Neural cell (in vitro differentiated cells): Measurements from ENCODE around the gene TBL1XR1. TPM values are rescaled to one million over a fixed set of nuclear protein-coding genes. Genes with fewer than 3 reads are reported as not detected.

Experiments used
- H2AFZ ChIP-seq: fragments of 200-600, 300-800 bp; sonication (generic), shearing (Covaris generic); 2 replicates; pipeline ENCODE4 v1.6.0; 2014; ENCODE audit warnings: low read depth, mild to moderate bottlenecking, antibody characterized with exemption, low read length, moderate library complexity
- H3F3A ChIP-seq: fragments of 200-600 bp; shearing (Covaris generic); 2 replicates; pipeline ENCODE4 v1.6.1; 2016; ENCODE audit warnings: mild to moderate bottlenecking, moderate library complexity, mixed read lengths, antibody characterized with exemption, low read length; ENCODE audit not compliant: insufficient read depth, poor library complexity, severe bottlenecking
- H3K27ac ChIP-seq: fragments of 200-600, 300-800 bp; sonication (generic), shearing (Covaris generic); 2 replicates; pipeline ENCODE4 v1.5.1; 2014; ENCODE audit warnings: mild to moderate bottlenecking, low read length, moderate library complexity
- H3K27me3 ChIP-seq: fragments of 300-800, 200-600 bp; sonication (generic), shearing (Covaris generic); 2 replicates; pipeline ENCODE4 v1.6.0; 2014; ENCODE audit warnings: mild to moderate bottlenecking, low read depth, low read length, moderate library complexity; ENCODE audit not compliant: insufficient read depth
- H3K36me3 ChIP-seq: fragments of 300-800, 200-600 bp; sonication (generic), shearing (Covaris generic); 2 replicates; pipeline ENCODE4 v1.5.1; 2014; ENCODE audit warnings: mild to moderate bottlenecking, antibody characterized with exemption, low read length, moderate library complexity; ENCODE audit not compliant: insufficient read depth
- H3K4me2 ChIP-seq: fragments of 300-800, 200-600 bp; sonication (generic), shearing (Covaris generic); 2 replicates; pipeline ENCODE4 v1.6.0; 2014; ENCODE audit warnings: mild to moderate bottlenecking, low read length
- H3K4me3 ChIP-seq: fragments of 300-800, 200-600 bp; sonication (generic), shearing (Covaris generic); 2 replicates; pipeline ENCODE4 v1.5.1; 2014; ENCODE audit warnings: mild to moderate bottlenecking, low read length, moderate library complexity
- H3K79me2 ChIP-seq: fragments of 200-600 bp; shearing (Covaris generic); replicated peaks from 2 replicates; pipeline ENCODE4 v1.6.0; 2014; ENCODE audit warnings: mild to moderate bottlenecking, low read length, moderate library complexity; ENCODE audit not compliant: insufficient read depth
- H3K9ac ChIP-seq: fragments of 300-800, 200-600 bp; sonication (generic), shearing (Covaris generic); 2 replicates; pipeline ENCODE4 v1.6.1; 2016; ENCODE audit warnings: mild to moderate bottlenecking, low read length, mixed read lengths
- H3K9me2 ChIP-seq: fragments of 200-600 bp; shearing (Covaris generic); 2 replicates; pipeline ENCODE4 v1.6.1; 2016; ENCODE audit warnings: mild to moderate bottlenecking, low read length, mixed read lengths; ENCODE audit not compliant: insufficient read depth
- H3K9me3 ChIP-seq: fragments of 200-600, 300-800 bp; sonication (generic), shearing (Covaris generic); 2 replicates; pipeline ENCODE4 v1.6.1; 2016; ENCODE audit warnings: mild to moderate bottlenecking, mixed run types, low read length, moderate library complexity, mixed read lengths
- H4K20me1 ChIP-seq: fragments of 200-600 bp; shearing (Covaris generic); 2 replicates; pipeline ENCODE4 v1.6.1; 2016; ENCODE audit warnings: mild to moderate bottlenecking, mixed run types; ENCODE audit not compliant: insufficient read depth
- EP300 ChIP-seq: fragments of 450-650 bp; conservative IDR thresholded peaks from 2 replicates; pipeline ENCODE4 v1.6.1; 2014; ENCODE audit warnings: antibody characterized with exemption, mild to moderate bottlenecking, moderate library complexity; ENCODE audit not compliant: poor library complexity, severe bottlenecking
- EZH2 ChIP-seq: fragments of 200-600, 300-800 bp; shearing (Covaris generic), sonication (generic); IDR thresholded peaks from 2 replicates; pipeline ENCODE4 v1.6.1; 2014; ENCODE audit warnings: antibody characterized with exemption, low read length, borderline replicate concordance, mild to moderate bottlenecking; ENCODE audit not compliant: insufficient read depth, poor library complexity, severe bottlenecking
- MXI1 ChIP-seq: fragments of 450-650 bp; conservative IDR thresholded peaks from 2 replicates; pipeline ENCODE4 v1.6.1; 2014; ENCODE audit warnings: antibody characterized with exemption, mild to moderate bottlenecking; ENCODE audit not compliant: poor library complexity, severe bottlenecking
- POLR2AphosphoS5 ChIP-seq: IDR thresholded peaks from 2 replicates; pipeline ENCODE4 v1.6.1; 2012
- RAD21 ChIP-seq: fragments of 450-650 bp; conservative IDR thresholded peaks from 2 replicates; pipeline ENCODE4 v1.6.1; 2014; ENCODE audit warnings: antibody characterized with exemption, mild to moderate bottlenecking, moderate library complexity
- SMC3 ChIP-seq: fragments of 450-650 bp; conservative IDR thresholded peaks from 2 replicates; pipeline ENCODE4 v1.6.1; 2014; ENCODE audit warnings: antibody characterized with exemption, mild to moderate bottlenecking, moderate library complexity; ENCODE audit not compliant: poor library complexity
- TAF1 ChIP-seq: IDR thresholded peaks from 2 replicates; pipeline ENCODE4 v1.6.1; 2012; ENCODE audit warnings: low read depth
- polyA plus RNA-seq: library from polyadenylated mRNA; depleted of rRNA; stranded (reverse); fragments of >200 nt; gene quantifications from 2 replicates; pipeline ENCODE4 v1.2.3, GENCODE V29; 2014
- TF ChIP-seq, protein P1 (sequence below): IDR thresholded peaks from 2 replicates; pipeline ENCODE4 v1.6.1; 2012; ENCODE audit warnings: borderline replicate concordance
- TF ChIP-seq, protein P2 (sequence below): fragments of 450-650 bp; IDR thresholded peaks from 2 replicates; pipeline ENCODE4 v1.5.1; 2014; ENCODE audit warnings: antibody characterized with exemption, mild to moderate bottlenecking, moderate library complexity; ENCODE audit not compliant: poor library complexity, severe bottlenecking

The TBL1XR1 gene
- polyA plus RNA-seq, 1 donor from 2014 or later: 96.3 TPM

DNA sequence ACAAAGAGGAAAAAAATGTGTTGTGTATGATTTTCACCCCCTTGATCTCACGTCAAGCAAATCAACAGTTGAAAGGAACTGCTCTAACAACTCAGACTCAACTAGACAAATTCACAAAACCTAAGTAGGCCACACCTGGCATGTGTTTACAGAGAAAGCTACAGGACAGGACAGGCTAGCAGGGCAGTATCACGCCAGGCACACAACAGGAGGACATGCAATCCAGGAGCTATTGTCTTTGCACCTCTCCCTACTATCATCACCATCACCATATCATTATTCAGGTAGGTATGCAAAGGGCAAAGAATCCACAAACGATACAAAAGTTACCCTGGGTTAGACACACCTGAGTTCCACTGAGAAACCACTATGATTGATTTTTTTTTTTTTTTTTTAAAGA is 86.4 kb downstream of the TBL1XR1 start:
- H3K79me2 ChIP-seq: peaks cover 86% of the 10 kb centered on the region
- H3K36me3 ChIP-seq: no peaks in the 10 kb centered on the region
- no peak overlapping the region for H3K4me2 ChIP-seq
- no peaks in the 10 kb centered on the region for H3F3A ChIP-seq
- H2AFZ ChIP-seq: no peak overlapping the region
- no peak overlapping the region for H3K4me3 ChIP-seq
- H3K9me2 ChIP-seq: no peaks in the 10 kb centered on the region
- TF ChIP-seq POLR2AphosphoS5 (no peak), TAF1 (no peak), EZH2 (no peak), RAD21 (no peak), SMC3 (no peak), EP300 (no peak), MXI1 (no peak)
- TF ChIP-seq, protein P1, sequence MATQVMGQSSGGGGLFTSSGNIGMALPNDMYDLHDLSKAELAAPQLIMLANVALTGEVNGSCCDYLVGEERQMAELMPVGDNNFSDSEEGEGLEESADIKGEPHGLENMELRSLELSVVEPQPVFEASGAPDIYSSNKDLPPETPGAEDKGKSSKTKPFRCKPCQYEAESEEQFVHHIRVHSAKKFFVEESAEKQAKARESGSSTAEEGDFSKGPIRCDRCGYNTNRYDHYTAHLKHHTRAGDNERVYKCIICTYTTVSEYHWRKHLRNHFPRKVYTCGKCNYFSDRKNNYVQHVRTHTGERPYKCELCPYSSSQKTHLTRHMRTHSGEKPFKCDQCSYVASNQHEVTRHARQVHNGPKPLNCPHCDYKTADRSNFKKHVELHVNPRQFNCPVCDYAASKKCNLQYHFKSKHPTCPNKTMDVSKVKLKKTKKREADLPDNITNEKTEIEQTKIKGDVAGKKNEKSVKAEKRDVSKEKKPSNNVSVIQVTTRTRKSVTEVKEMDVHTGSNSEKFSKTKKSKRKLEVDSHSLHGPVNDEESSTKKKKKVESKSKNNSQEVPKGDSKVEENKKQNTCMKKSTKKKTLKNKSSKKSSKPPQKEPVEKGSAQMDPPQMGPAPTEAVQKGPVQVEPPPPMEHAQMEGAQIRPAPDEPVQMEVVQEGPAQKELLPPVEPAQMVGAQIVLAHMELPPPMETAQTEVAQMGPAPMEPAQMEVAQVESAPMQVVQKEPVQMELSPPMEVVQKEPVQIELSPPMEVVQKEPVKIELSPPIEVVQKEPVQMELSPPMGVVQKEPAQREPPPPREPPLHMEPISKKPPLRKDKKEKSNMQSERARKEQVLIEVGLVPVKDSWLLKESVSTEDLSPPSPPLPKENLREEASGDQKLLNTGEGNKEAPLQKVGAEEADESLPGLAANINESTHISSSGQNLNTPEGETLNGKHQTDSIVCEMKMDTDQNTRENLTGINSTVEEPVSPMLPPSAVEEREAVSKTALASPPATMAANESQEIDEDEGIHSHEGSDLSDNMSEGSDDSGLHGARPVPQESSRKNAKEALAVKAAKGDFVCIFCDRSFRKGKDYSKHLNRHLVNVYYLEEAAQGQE: no peak
- TF ChIP-seq, protein P2, sequence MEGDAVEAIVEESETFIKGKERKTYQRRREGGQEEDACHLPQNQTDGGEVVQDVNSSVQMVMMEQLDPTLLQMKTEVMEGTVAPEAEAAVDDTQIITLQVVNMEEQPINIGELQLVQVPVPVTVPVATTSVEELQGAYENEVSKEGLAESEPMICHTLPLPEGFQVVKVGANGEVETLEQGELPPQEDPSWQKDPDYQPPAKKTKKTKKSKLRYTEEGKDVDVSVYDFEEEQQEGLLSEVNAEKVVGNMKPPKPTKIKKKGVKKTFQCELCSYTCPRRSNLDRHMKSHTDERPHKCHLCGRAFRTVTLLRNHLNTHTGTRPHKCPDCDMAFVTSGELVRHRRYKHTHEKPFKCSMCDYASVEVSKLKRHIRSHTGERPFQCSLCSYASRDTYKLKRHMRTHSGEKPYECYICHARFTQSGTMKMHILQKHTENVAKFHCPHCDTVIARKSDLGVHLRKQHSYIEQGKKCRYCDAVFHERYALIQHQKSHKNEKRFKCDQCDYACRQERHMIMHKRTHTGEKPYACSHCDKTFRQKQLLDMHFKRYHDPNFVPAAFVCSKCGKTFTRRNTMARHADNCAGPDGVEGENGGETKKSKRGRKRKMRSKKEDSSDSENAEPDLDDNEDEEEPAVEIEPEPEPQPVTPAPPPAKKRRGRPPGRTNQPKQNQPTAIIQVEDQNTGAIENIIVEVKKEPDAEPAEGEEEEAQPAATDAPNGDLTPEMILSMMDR: no peak
- H4K20me1 ChIP-seq: no peaks in the 10 kb centered on the region
- no peaks in the 10 kb centered on the region for H3K9me3 ChIP-seq
- no peaks in the 10 kb centered on the region for H3K27me3 ChIP-seq
- H3K9ac ChIP-seq: no peak overlapping the region
- H3K27ac ChIP-seq: no peak overlapping the region

DNA sequence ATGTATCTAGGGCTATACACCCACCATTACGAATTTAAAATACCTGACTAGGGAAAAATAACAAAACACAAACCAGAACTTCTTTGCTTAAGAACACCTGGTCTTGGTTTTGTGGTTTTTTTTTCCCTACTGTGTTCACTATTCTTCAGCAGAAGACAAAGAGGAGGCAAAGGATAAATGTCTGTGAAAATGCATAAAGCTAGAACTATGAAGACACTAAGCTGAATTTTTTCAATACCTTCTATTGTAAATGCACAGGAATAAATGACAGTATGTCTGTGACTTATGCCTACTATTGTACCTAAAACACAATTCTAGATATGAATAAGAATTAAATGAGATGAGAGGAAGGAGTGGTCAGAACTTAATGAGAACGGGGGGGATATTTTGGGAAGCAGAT is 86.9 kb downstream of the TBL1XR1 start:
- no peak overlapping the region for H3K4me2 ChIP-seq
- H4K20me1 ChIP-seq: no peaks in the 10 kb centered on the region
- H3K27me3 ChIP-seq: no peaks in the 10 kb centered on the region
- H3K27ac ChIP-seq: no peak overlapping the region
- no peaks in the 10 kb centered on the region for H3K36me3 ChIP-seq
- H3F3A ChIP-seq: no peaks in the 10 kb centered on the region
- no peaks in the 10 kb centered on the region for H3K9me3 ChIP-seq
- H3K4me3 ChIP-seq: no peak overlapping the region
- H2AFZ ChIP-seq: no peak overlapping the region
- peaks cover 86% of the 10 kb centered on the region for H3K79me2 ChIP-seq
- no peak overlapping the region for H3K9ac ChIP-seq
- no peak for TF ChIP-seq EP300
- no peaks in the 10 kb centered on the region for H3K9me2 ChIP-seq

DNA sequence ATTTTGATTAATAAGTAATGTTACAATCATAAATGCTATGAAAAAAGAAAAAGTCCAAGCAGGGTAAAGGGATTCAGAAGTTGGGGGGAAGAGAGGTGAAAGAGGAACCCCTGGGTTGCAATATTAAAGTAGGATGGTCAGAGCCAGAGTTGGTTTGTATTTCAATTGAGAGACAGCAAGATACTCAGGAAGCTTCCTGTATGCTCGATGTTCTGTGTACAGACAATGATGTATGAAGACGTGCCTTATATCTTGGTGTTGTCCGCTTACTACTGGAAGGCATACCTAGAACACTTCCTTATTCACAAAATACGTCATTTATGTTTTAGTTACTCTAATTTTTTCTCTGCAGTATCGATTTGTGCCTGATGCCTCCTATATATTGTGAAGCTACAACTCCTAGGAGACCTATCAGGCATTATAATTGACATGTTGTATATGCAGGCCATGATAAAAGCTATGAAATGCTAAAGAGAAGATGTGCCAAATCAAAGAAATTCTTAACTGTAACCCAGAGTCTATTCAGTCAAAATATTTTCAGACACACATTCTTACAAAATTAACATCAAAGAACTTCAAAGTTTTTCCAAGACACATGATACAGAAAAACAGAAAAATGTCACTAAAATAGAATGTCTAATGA is 87.5 kb downstream of the TBL1XR1 start:
- Histone ChIP-seq H2AFZ (no peak overlapping the region), H3K4me3 (no peak overlapping the region), H3K79me2 (peaks cover 86% of the 10 kb centered on the region), H3K27ac (no peak overlapping the region), H4K20me1 (no peaks in the 10 kb centered on the region), H3K36me3 (no peaks in the 10 kb centered on the region), H3F3A (no peaks in the 10 kb centered on the region), H3K9me2 (no peaks in the 10 kb centered on the region), H3K27me3 (no peaks in the 10 kb centered on the region), H3K4me2 (no peak overlapping the region), H3K9ac (no peak overlapping the region), H3K9me3 (no peaks in the 10 kb centered on the region)
- TF ChIP-seq POLR2AphosphoS5 (no peak), EP300 (no peak), TAF1 (no peak), RAD21 (no peak), SMC3 (no peak), EZH2 (no peak), MXI1 (no peak)
- TF ChIP-seq, protein P1: no peak
- TF ChIP-seq, protein P2: no peak
